GM19025 (cell line): ENCODE measurements around the gene KCNQ1.

Experiments used
- ATAC-seq: cut with Tn5 transposase; IDR thresholded peaks from one replicate; pipeline ENCODE4 v1.9.1; 2021; ENCODE audit warnings: mild to moderate bottlenecking, low read depth, moderate library complexity; ENCODE audit not compliant: unreplicated experiment

The KCNQ1 gene

DNA sequence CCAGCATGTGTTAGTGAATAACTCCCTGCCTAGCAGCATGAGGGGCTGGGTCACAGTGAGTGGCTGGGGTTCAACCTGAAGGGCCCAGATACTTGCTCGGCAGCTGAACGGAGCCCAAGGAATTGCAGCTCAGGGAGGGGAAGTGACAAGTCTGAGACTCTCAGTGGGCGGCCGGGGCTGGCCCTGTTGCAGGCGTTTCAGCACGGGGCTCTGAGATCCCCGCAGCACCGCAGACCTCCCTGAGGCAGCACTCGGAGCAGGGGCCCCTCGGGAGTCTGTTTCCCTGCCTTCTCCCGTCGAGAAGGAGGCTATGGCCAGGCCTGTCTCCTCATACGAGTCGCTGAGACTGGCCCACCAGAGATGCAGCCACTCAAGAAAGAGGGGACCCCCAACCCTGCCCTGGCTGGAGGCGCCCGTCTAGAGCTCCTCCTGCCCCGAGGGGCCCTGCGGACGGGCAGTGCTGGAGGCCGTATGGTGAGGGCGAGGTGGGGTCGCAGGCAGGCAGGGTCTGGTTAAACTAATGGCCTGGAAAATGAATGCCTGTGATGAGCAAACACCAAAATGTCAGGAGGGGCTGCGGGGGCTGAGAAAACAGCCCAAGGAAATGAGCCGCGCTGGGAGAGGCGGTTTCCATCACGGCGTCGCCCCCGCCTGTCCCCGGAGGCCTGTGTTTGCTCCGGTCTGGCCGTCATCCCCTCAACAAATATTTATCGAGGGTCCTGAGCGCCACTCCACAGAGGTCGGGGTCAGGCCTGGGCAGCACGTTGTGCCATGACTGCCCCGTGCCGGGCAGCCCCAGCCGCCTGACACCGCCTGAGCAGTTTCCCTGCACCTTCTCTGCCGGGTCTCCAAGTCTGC lies 35.0 kb upstream of the KCNQ1 start:
- ATAC-seq = no peak

DNA sequence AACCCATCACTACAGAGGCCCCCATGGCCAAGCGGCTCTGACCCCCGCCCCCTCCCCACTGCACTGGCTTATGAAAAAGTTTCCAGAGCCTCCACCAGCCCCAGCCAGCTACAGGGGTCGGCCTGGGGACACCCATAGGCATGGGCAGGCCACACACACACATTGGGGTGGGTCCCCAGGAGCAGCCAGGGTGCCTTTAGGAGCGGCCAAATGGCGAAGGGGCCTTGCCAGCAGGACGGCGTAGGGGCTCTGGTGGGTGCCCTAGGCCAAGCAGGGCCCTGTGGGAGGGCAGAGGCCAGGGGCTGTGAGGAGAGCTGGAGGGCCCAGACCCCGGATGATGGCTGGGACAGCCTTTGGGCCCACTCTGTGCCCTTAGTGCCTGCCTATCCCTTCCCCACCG lies 34.2 kb upstream of the KCNQ1 start:
- ATAC-seq = no peak

- no peak for ATAC-seq
These were observed 33.1 kb upstream of the KCNQ1 start for GRCh38 chr11:2411446-2412305.

- ATAC-seq = no peak
These were observed 32.5 kb upstream of the KCNQ1 start for GRCh38 chr11:2412323-2412722.

- ATAC-seq = no peak
These were observed 30.8 kb upstream of the KCNQ1 start for GRCh38 chr11:2413742-2414579.

DNA sequence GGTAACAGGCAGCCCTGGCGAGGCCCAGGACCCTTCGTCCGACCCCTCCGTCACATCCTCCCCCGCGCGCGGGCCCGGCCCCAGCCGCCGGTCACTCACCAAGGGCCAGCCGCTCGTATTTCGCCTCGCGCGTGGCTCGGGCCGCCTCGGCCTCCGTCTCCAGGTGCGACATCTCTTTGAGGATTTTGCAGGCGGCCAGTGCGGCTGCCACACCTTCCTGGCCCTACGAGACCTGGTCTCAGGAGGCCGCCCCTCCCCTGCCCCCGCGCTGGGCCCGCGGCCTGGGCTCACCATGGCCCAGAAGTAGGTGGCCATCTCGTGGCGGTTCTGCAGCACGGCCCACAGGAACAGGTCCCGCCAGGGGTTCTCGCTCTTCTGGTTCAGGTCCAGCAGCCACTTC lies 30.2 kb upstream of the KCNQ1 start:
- no peak for ATAC-seq

DNA sequence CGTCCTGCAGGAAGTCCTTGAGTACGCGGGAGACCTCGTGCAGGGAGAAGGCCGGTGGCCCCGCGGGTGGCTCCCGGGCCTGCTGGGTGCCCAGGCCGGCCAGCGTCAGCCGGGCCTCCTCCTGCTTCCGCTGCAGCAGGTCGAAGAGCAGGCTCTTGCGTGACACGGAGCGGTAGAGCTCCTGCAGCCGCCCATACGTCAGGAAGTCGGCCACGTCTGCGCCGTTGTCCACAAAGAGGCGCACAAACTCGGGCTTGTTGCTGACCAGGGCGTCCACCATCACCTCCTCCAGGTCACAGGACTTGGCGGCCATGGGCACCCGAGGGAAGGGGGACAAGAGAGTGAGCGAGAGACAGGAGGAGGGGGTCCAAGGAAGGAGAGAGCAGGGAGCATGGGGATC lies 29.6 kb upstream of the KCNQ1 start:
- ATAC-seq = no peak

GRCh38 chr11:2415601-2416380 lies 29.0 kb upstream of the KCNQ1 start:
- no peak for ATAC-seq

DNA sequence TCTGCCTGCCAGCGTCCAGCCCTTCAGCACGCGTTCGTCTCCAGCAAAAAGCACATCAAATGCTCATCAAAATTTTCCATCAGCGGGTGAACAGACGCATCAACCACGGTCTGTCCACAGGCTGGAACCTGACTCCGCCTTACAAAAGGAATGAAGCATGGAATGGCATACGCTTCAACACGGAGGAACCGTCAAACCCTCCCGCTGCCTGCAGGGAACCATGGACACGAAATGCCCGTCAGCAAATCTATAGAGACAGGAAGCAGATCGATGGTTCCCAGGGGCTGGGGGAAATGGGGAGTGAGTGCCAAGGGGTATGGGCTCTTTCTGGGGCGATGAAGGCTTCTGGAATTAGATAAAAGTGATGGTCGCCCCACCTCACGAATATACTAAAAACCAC lies 28.0 kb upstream of the KCNQ1 start:
- ATAC-seq = no peak

GRCh38 chr11:2417856-2418692 lies 26.7 kb upstream of the KCNQ1 start:
- no peak for ATAC-seq

GRCh38 chr11:2418693-2419360 lies 26.0 kb upstream of the KCNQ1 start:
- ATAC-seq = no peak

GRCh38 chr11:2419638-2420501 lies 24.9 kb upstream of the KCNQ1 start:
- no peak for ATAC-seq

- no peak for ATAC-seq
These were observed 24.1 kb upstream of the KCNQ1 start for GRCh38 chr11:2420502-2421225.

- no peak for ATAC-seq
These were observed 23.4 kb upstream of the KCNQ1 start for GRCh38 chr11:2421226-2421994.

GRCh38 chr11:2421996-2422395 lies 22.8 kb upstream of the KCNQ1 start:
- no peak for ATAC-seq

DNA sequence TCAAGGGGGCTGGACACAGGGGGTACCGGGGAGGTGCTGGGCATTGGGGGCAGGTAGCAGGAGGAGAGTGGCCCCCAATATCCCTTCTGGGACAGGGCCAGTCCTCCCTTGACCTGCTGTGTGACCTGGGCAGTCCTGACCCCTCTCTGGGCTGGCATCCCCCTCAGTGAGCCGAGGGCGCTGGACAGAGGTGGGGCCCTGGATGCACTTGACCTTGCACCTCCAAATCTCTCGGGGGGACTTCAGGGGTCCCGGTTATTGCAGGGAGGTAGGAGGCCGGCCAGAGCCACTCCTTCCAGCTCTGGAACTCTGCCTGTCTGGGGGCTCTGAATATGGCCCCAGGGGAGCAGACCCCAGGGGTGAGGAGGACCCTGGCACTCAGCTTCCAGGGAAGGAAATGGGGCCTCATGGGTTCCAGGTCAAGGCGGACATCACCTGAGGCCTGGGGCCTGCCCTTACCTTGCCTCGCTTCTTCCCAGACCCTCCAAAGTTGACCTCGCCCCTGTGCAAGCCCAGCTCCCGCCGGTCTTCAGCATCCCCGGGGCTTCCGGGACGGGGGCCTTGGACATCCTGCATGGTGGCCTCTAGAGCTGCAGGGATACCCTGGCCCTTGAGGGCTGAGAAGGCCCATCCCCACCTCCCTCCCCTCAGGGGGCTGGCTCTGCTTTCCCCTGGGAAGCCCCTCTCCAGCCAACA lies 22.2 kb upstream of the KCNQ1 start:
- no peak for ATAC-seq
